ENCODE results near the gene C4BPB. TPM values are rescaled to one million over a fixed set of nuclear protein-coding genes. Genes with fewer than 3 reads are reported as not detected.
"Not testable (repeated sequence)": the region's sequence is repeated elsewhere in the genome, so short reads cannot be mapped to it uniquely, and the experiment has no call there.

The C4BPB gene
- total RNA-seq (1.3 TPM), polyA plus RNA-seq (ENCODE audit: insufficient read depth, low read depth, low replicate concordance) (0.49 TPM)
- long read RNA-seq, donor 1: 0 reads
- long read RNA-seq, donor 2: 0 reads
- long read RNA-seq, donor 3: 0 reads
- long read RNA-seq, donor 4: 0 reads
- long read RNA-seq, donor 5: 0 reads
- long read RNA-seq, donor 6: 0 reads
- long read RNA-seq, donor 7, partial matches to known transcripts: 0 of 1 reads
- long read RNA-seq, donor 7, other reads (novel, unspliced or antisense): 1 of 1 reads
- long read RNA-seq, donor 8: 0 reads
- long read RNA-seq, donor 9: 0 reads
- long read RNA-seq, donor 10: 0 reads

- DNase-seq (no peak), FAIRE-seq (no peak)
- intact Hi-C loops (cut with DNase I): loop anchor here (10.0 kb wide), 1 partner anchor 316 kb away; no protein-coding TSS in a partner anchor
- no peaks in the 10 kb centered on the region for H3K27me3 ChIP-seq (ENCODE audit: control insufficient read depth, insufficient read depth, low read length)
- H3K9me3 ChIP-seq (ENCODE audit: control insufficient read depth in 2 of 3, insufficient read depth in 1 of 3, low read length in 3 of 3): no peaks in the 10 kb centered on the region
- no peak within 1 kb of the TSS for H3K4me3 ChIP-seq (ENCODE audit: low read length in 3 of 3)
- no peak within 1 kb of the TSS for H3K27ac ChIP-seq (ENCODE audit: low read depth in 2 of 2, low read length in 2 of 2)
- peaks cover 0 to 4% (median 3%) of the 10 kb centered on the region in 3 donors for H3K4me1 ChIP-seq (ENCODE audit: control insufficient read depth in 2 of 3, insufficient read depth in 2 of 3, low read depth in 1 of 3, low read length in 3 of 3)
- no peak within 1 kb of the TSS for H3K9ac ChIP-seq (ENCODE audit: low read length in 3 of 3)
- no peak for TF ChIP-seq CTCF (IDR thresholded peaks at IDR 0.05; ENCODE audit: borderline replicate concordance, extremely low read depth, insufficient read depth)
- no peaks in the 10 kb centered on the region for H3K36me3 ChIP-seq (ENCODE audit: control insufficient read depth in 2 of 3, insufficient read depth in 3 of 3, low read length in 3 of 3)
These were observed at the start of gene C4BPB for GRCh38 chr1:207088701-207089626. TSS of gene C4BPB (plus strand) at chr1:207088860. CDS start at chr1:207089532, 672 bp downstream.

- H3K27ac ChIP-seq (ENCODE audit: low read depth in 2 of 2, low read length in 2 of 2): no peak overlapping the region
- no peaks in the 10 kb centered on the region for H3K36me3 ChIP-seq (ENCODE audit: control insufficient read depth in 2 of 3, insufficient read depth in 3 of 3, low read length in 3 of 3)
- no peak overlapping the region for H3K9ac ChIP-seq (ENCODE audit: low read length in 3 of 3)
- FAIRE-seq (no peak), DNase-seq (peak in 1 of 5 donors; percentile 13)
- no peak overlapping the region for H3K4me3 ChIP-seq (ENCODE audit: low read length in 3 of 3)
- intact Hi-C loops (cut with DNase I): no loop called here
- no peak for TF ChIP-seq CTCF (IDR thresholded peaks at IDR 0.05; ENCODE audit: borderline replicate concordance, extremely low read depth, insufficient read depth)
- H3K9me3 ChIP-seq (ENCODE audit: control insufficient read depth in 2 of 3, insufficient read depth in 1 of 3, low read length in 3 of 3): no peaks in the 10 kb centered on the region
- H3K4me1 ChIP-seq (ENCODE audit: control insufficient read depth in 2 of 3, insufficient read depth in 2 of 3, low read depth in 1 of 3, low read length in 3 of 3): no peaks in the 10 kb centered on the region
- no peaks in the 10 kb centered on the region for H3K27me3 ChIP-seq (ENCODE audit: control insufficient read depth, insufficient read depth, low read length)
These were observed 49.1 kb upstream of the C4BPB start for GRCh38 chr1:207039380-207040180.

- Histone ChIP-seq H3K4me3 (ENCODE audit: low read length in 3 of 3) (no peak overlapping the region), H3K27ac (ENCODE audit: low read depth in 2 of 2, low read length in 2 of 2) (no peak overlapping the region), H3K36me3 (ENCODE audit: control insufficient read depth in 2 of 3, insufficient read depth in 3 of 3, low read length in 3 of 3) (peaks cover 0 to 3% (median 0%) of the 10 kb centered on the region in 3 donors), H3K4me1 (ENCODE audit: control insufficient read depth in 2 of 3, insufficient read depth in 2 of 3, low read depth in 1 of 3, low read length in 3 of 3) (no peaks in the 10 kb centered on the region), H3K9ac (ENCODE audit: low read length in 3 of 3) (no peak overlapping the region), H3K9me3 (ENCODE audit: control insufficient read depth in 2 of 3, insufficient read depth in 1 of 3, low read length in 3 of 3) (no peaks in the 10 kb centered on the region), H3K27me3 (ENCODE audit: control insufficient read depth, insufficient read depth, low read length) (no peaks in the 10 kb centered on the region)
- DNase-seq (no peak), FAIRE-seq (no peak)
- intact Hi-C loops (cut with DNase I): no loop called here
- no peak for TF ChIP-seq CTCF (IDR thresholded peaks at IDR 0.05; ENCODE audit: borderline replicate concordance, extremely low read depth, insufficient read depth)
These were observed 48.5 kb upstream of the C4BPB start for GRCh38 chr1:207040181-207040533.

GRCh38 chr1:207041397-207041796, 47.3 kb upstream of the C4BPB start:
- intact Hi-C loops (cut with DNase I); H3K36me3 ChIP-seq (ENCODE audit: control insufficient read depth in 2 of 3, insufficient read depth in 3 of 3, low read length in 3 of 3); H3K27me3 ChIP-seq (ENCODE audit: control insufficient read depth, insufficient read depth, low read length); H3K4me3 ChIP-seq (ENCODE audit: low read length in 3 of 3); H3K4me1 ChIP-seq (ENCODE audit: control insufficient read depth in 2 of 3, insufficient read depth in 2 of 3, low read depth in 1 of 3, low read length in 3 of 3); H3K9me3 ChIP-seq (ENCODE audit: control insufficient read depth in 2 of 3, insufficient read depth in 1 of 3, low read length in 3 of 3); H3K9ac ChIP-seq (ENCODE audit: low read length in 3 of 3); FAIRE-seq; H3K27ac ChIP-seq (ENCODE audit: low read depth in 2 of 2, low read length in 2 of 2); DNase-seq: not testable (repeated sequence)

Data from kidney (tissue), 22 donors.